HepG2 (cell line): ENCODE measurements around the gene CPXM2. TPM values are rescaled to one million over a fixed set of nuclear protein-coding genes. Genes with fewer than 3 reads are reported as not detected.

Experiments
- ATAC-seq: fragments of 200-7000 bp; cut with Tn5 transposase; 3 replicates; pipeline ENCODE4 v1.9.1; 2020; ENCODE audit warnings: mild to moderate bottlenecking, moderate library complexity
- BruUV-seq: library from RNA; stranded (reverse); fragments of 400-500 nt; replicated peaks from 2 replicates; lab custom pipeline; 2021; lab: Mats Ljungman, UMichigan
- CTCF ChIA-PET: fragments of 300-600 bp; formaldehyde crosslinking; extraction: SDS; loops from one replicate; lab custom pipeline; 2021; ENCODE audit warnings: low total read pairs, inconsistent platforms, low intra/inter-chr PET ratio; lab: Yijun Ruan, JAX
- POLR2A ChIA-PET: fragments of 350-600 bp; sonication (Branson Sonifier 250); formaldehyde crosslinking; loops from one replicate; lab custom pipeline; 2020; ENCODE audit warnings: antibody characterized with exemption, inconsistent platforms; lab: Yijun Ruan, JAX
- DNase-seq: peaks from one replicate; pipeline ENCODE4 v3.0.0-alpha.2; 2015; ENCODE audit warnings: low spot score
- FAIRE-seq: peaks from 3 replicates; lab custom pipeline; 2011; peaks lifted over from hg19 to GRCh38; lab: Jason Lieb, UNC
- H2AFZ ChIP-seq: one replicate; pipeline ENCODE4 v1.6.1; 2011; ENCODE audit warnings: low read length, inconsistent platforms
- H3K27ac ChIP-seq: fragments of 300-600 bp; 3 replicates; pipeline ENCODE4 v1.8.0; 2011; ENCODE audit warnings: mixed run types, mild to moderate bottlenecking, mixed read lengths, low read length, inconsistent platforms; ENCODE audit not compliant: insufficient read depth; ENCODE audit errors: extremely low read length
- H3K27me3 ChIP-seq, 2 experiments: fragments of 200-600 bp in 1 of 2; 2 replicates in 1 of 2; 3 replicates in 1 of 2; pipeline versions ENCODE4 v1.6.0 to v1.8.0; 2011; ENCODE audit warnings: low read length in 2 of 2, mild to moderate bottlenecking in 2 of 2, moderate library complexity in 2 of 2, inconsistent platforms in 1 of 2; ENCODE audit not compliant: insufficient read depth in 2 of 2, control insufficient read depth in 1 of 2
- H3K36me3 ChIP-seq, 2 experiments: fragments of 200-600 bp in 1 of 2; replicated peaks in 1 of 2; 2 replicates in 1 of 2; 3 replicates in 1 of 2; pipeline versions ENCODE4 v1.5.1 to v1.8.0; 2011; ENCODE audit warnings: low read length in 2 of 2, inconsistent platforms in 1 of 2; ENCODE audit not compliant: insufficient read depth in 2 of 2, control insufficient read depth in 1 of 2
- H3K4me1 ChIP-seq: 2 replicates; pipeline ENCODE4 v1.5.1; 2012; ENCODE audit warnings: low read length, inconsistent platforms; ENCODE audit not compliant: insufficient read depth
- H3K4me2 ChIP-seq: 2 replicates; pipeline ENCODE4 v1.6.0; 2011; ENCODE audit warnings: low read depth, low read length, inconsistent platforms
- H3K4me3 ChIP-seq, 3 experiments: fragments of 200-600 bp in 1 of 3; sonication (generic), shearing (Covaris generic) in 1 of 3; replicated peaks in 1 of 3; 2 replicates each; pipeline ENCODE4 v1.5.1; 2011 to 2016; ENCODE audit warnings: low read length in 3 of 3, inconsistent platforms in 2 of 3, low read depth in 2 of 3, mild to moderate bottlenecking in 2 of 3, control low read depth in 1 of 3, mixed read lengths in 1 of 3; ENCODE audit not compliant: insufficient read depth in 1 of 3
- H3K79me2 ChIP-seq: one replicate; pipeline ENCODE4 v1.6.1; 2011; ENCODE audit warnings: low read length, inconsistent platforms; ENCODE audit not compliant: insufficient read depth
- H3K9ac ChIP-seq: 2 replicates; pipeline ENCODE4 v1.6.0; 2011; ENCODE audit warnings: mild to moderate bottlenecking, low read depth, low read length, inconsistent platforms; ENCODE audit not compliant: insufficient read depth
- H3K9me3 ChIP-seq: 2 replicates; pipeline ENCODE4 v1.5.1; 2012; ENCODE audit warnings: mild to moderate bottlenecking, low read length
- H4K20me1 ChIP-seq: 2 replicates; pipeline ENCODE4 v1.6.0; 2011; ENCODE audit warnings: inconsistent platforms, mild to moderate bottlenecking, low read length, moderate library complexity; ENCODE audit not compliant: insufficient read depth
- BRCA1 ChIP-seq: sonication (generic); formaldehyde crosslinking; IDR thresholded peaks from 2 replicates; pipeline ENCODE4 v1.4.0; 2020; ENCODE audit warnings: missing genetic modification reagents
- TBP ChIP-seq: sonication (generic); formaldehyde crosslinking; IDR thresholded peaks from 2 replicates; pipeline ENCODE4 v1.5.0; 2020; ENCODE audit warnings: missing genetic modification reagents
- WGBS: methylation state at CpG from one replicate; pipeline ENCODE4 v1.1.6; 2017; ENCODE audit warnings: low lambda C conversion rate; 5-methylcytosine and 5-hydroxymethylcytosine counted together
- in situ Hi-C: cut with HindIII; loops from 2 replicates; pipeline ENCODE4 v1.10.0; 2017; ENCODE audit warnings: low pct_unique_long_range_greater_than_20kb; ENCODE audit not compliant: extremely low pct_ligation_motif_present
- intact Hi-C: fragments of 100-400 bp; cut with micrococcal nuclease; formaldehyde crosslinking; loops from one replicate; pipeline ENCODE4 v1.10.0; 2022; ENCODE audit not compliant: unreplicated experiment
- polyA plus RNA-seq, 8 experiments: library from polyadenylated mRNA; depleted of rRNA in 3 of 8; stranded (reverse) in 7 of 8; unstranded in 1 of 8; fragments of >200 nt; fragmentation: Illumina TruSeq in 4 of 8; extraction: Trizol in 4 of 8; gene quantifications; 2 replicates each; pipeline versions ENCODE4 v1.2.1 to v1.2.3, GENCODE V29; 2011 to 2016; ENCODE audit warnings: low read depth in 4 of 8, missing spikeins in 1 of 8, mixed read lengths in 1 of 8; ENCODE audit not compliant: insufficient read depth in 1 of 8
- total RNA-seq, 5 experiments: library from RNA; depleted of rRNA; stranded (reverse); fragments of >200 nt; fragmentation: Illumina TruSeq; extraction: Trizol; gene quantifications; 2 replicates each; pipeline ENCODE4 v1.2.3, GENCODE V29; 2016; ENCODE audit warnings: low read depth in 1 of 5
- TF ChIP-seq, protein P1 (sequence below): sonication (generic); formaldehyde crosslinking; IDR thresholded peaks from 2 replicates; pipeline ENCODE4 v1.4.0; 2020; ENCODE audit warnings: mild to moderate bottlenecking, missing genetic modification reagents
- TF ChIP-seq, protein P2 (sequence below): sonication (generic); formaldehyde crosslinking; conservative IDR thresholded peaks from 2 replicates; pipeline ENCODE4 v1.4.0; 2020; ENCODE audit warnings: missing genetic modification reagents

CPXM2 gene
- total and polyA plus RNA-seq, 2 of the 13 experiments (the other 11 are each of a cell fraction or from before 2014, with no cell fraction given), result 0.03 TPM; not detected in 1

- 48% methylated on average over 9 of the region's 9 CpGs for WGBS
- Histone ChIP-seq H3K9ac (no peak overlapping the region), H3K4me1 (no peaks in the 10 kb centered on the region), H2AFZ (no peak overlapping the region), H3K79me2 (no peaks in the 10 kb centered on the region), H3K9me3 (no peaks in the 10 kb centered on the region), H3K4me3 (no peak overlapping the region), H3K4me2 (no peak overlapping the region), H4K20me1 (no peaks in the 10 kb centered on the region), H3K27me3 (peaks cover 1 to 18% of the 10 kb centered on the region in 2 experiments; a peak in 3 of 5 replicates), H3K27ac (no peak overlapping the region), H3K36me3 (no peaks in the 10 kb centered on the region)
- no peak for FAIRE-seq
- CTCF ChIA-PET, result no interaction called here
- in situ Hi-C loops (no loop called here), intact Hi-C loops (no loop called here)
- POLR2A ChIA-PET, result no interaction called here
- no peak for ATAC-seq
- TF ChIP-seq, protein P1, sequence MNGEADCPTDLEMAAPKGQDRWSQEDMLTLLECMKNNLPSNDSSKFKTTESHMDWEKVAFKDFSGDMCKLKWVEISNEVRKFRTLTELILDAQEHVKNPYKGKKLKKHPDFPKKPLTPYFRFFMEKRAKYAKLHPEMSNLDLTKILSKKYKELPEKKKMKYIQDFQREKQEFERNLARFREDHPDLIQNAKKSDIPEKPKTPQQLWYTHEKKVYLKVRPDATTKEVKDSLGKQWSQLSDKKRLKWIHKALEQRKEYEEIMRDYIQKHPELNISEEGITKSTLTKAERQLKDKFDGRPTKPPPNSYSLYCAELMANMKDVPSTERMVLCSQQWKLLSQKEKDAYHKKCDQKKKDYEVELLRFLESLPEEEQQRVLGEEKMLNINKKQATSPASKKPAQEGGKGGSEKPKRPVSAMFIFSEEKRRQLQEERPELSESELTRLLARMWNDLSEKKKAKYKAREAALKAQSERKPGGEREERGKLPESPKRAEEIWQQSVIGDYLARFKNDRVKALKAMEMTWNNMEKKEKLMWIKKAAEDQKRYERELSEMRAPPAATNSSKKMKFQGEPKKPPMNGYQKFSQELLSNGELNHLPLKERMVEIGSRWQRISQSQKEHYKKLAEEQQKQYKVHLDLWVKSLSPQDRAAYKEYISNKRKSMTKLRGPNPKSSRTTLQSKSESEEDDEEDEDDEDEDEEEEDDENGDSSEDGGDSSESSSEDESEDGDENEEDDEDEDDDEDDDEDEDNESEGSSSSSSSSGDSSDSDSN (CRISPR knock-in tag), result no peak
- TF ChIP-seq, protein P2, sequence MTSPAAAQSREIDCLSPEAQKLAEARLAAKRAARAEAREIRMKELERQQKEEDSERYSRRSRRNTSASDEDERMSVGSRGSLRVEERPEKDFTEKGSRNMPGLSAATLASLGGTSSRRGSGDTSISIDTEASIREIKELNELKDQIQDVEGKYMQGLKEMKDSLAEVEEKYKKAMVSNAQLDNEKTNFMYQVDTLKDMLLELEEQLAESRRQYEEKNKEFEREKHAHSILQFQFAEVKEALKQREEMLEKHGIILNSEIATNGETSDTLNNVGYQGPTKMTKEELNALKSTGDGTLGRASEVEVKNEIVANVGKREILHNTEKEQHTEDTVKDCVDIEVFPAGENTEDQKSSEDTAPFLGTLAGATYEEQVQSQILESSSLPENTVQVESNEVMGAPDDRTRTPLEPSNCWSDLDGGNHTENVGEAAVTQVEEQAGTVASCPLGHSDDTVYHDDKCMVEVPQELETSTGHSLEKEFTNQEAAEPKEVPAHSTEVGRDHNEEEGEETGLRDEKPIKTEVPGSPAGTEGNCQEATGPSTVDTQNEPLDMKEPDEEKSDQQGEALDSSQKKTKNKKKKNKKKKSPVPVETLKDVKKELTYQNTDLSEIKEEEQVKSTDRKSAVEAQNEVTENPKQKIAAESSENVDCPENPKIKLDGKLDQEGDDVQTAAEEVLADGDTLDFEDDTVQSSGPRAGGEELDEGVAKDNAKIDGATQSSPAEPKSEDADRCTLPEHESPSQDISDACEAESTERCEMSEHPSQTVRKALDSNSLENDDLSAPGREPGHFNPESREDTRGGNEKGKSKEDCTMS (CRISPR knock-in tag), result no peak
- TF ChIP-seq BRCA1 (no peak), TBP (CRISPR knock-in tag) (no peak)
- no TSS peak for BruUV-seq
- DNase-seq, result no peak
Observed at GRCh38 chr10:123841115-123841514, 50.5 kb downstream of the CPXM2 start.
